ENCODE measurements around the gene TBC1D14. TPM values are rescaled to one million over a fixed set of nuclear protein-coding genes. Genes with fewer than 3 reads are reported as not detected.

Gene TBC1D14
- polyA plus RNA-seq, 3 donors, result 36.3 to 44.7 (median 39.3) TPM

- Histone ChIP-seq H3K4me2 (replicated peaks; ENCODE audit: extremely low read depth, low read length, poor library complexity, severe bottlenecking) (peak overlapping the region; percentile 92), H3K79me2 (ENCODE audit: insufficient read depth, low read length) (peaks cover 86% of the 10 kb centered on the region), H3K27ac (ENCODE audit: low read depth in 1 of 2, low read length in 2 of 2) (peak overlapping the region; percentile 79 to 81), H3K27me3 (ENCODE audit: control insufficient read depth in 2 of 2, insufficient read depth in 2 of 2, low read length in 2 of 2) (no peaks in the 10 kb centered on the region), H3K9ac (ENCODE audit: insufficient read depth, low read length, poor library complexity, severe bottlenecking) (peak overlapping the region; percentile 60), H3K9me3 (replicated peaks in 1 of 2; ENCODE audit: control insufficient read depth in 1 of 2, insufficient read depth in 1 of 2, low read length in 2 of 2) (no peaks in the 10 kb centered on the region), H2AFZ (ENCODE audit: insufficient read depth, low read depth, low read length, poor library complexity, severe bottlenecking) (peak overlapping the region; percentile 71), H3K36me3 (replicated peaks in 1 of 2; ENCODE audit: control insufficient read depth in 1 of 2, insufficient read depth in 2 of 2, low read length in 2 of 2) (no peaks in the 10 kb centered on the region), H3K4me1 (ENCODE audit: control insufficient read depth in 1 of 2, insufficient read depth in 2 of 2, low read length in 2 of 2) (peaks cover 63 to 73% of the 10 kb centered on the region in 2 donors), H3K4me3 (replicated peaks in 1 of 3; ENCODE audit: low read depth in 2 of 3, low read length in 3 of 3) (peak overlapping the region; percentile 57 to 80 (median 69)), H4K20me1 (ENCODE audit: insufficient read depth, low read length) (peaks cover 62% of the 10 kb centered on the region)
- TF ChIP-seq CTCF (IDR thresholded peaks at IDR 0.05), result no peak
- H3K36me3 Mint-ChIP-seq, result peaks cover 11 to 15% of the 10 kb centered on the region in 2 donors
- peak overlapping the region; percentile 91 to 98 (median 97) for H3K27ac Mint-ChIP-seq
- WGBS (ENCODE audit: insufficient coverage), result 6% methylated on average over 24 of the region's 28 CpGs
- H3K9me3 Mint-ChIP-seq, result no peaks in the 10 kb centered on the region
- intact Hi-C loops (cut with micrococcal nuclease), result loop anchor here (2.0 to 5.0 kb wide), 6 partner anchors 56 to 269 kb away; partner anchors contain the start of genes TADA2B (in 2 of the 2), BLOC1S4 (in 1 of the 2) and GRPEL1 (in 1 of the 2)
- peak overlapping the region; percentile 91 to 92 for H3K4me3 Mint-ChIP-seq
- peak in 2 of 3 donors; percentile 10 to 25 for DNase-seq
- peaks cover 0 to 3% (median 2%) of the 10 kb centered on the region in 3 donors for H3K27me3 Mint-ChIP-seq (ENCODE audit: low read depth in 3 of 3)
- peaks cover 74% of the 10 kb centered on the region for H3K4me1 Mint-ChIP-seq
Measured at GRCh38 chr4:6986072-6986780, 76.6 kb downstream of the TBC1D14 start.

- Mint-ChIP-seq H3K36me3 (peaks cover 8 to 10% of the 10 kb centered on the region in 2 donors), H3K27ac (peak overlapping the region; percentile 91 to 98 (median 97)), H3K4me1 (peaks cover 81% of the 10 kb centered on the region), H3K9me3 (no peaks in the 10 kb centered on the region), H3K27me3 (ENCODE audit: low read depth in 3 of 3) (peaks cover 0 to 3% (median 2%) of the 10 kb centered on the region in 3 donors), H3K4me3 (peak overlapping the region; percentile 92 to 94)
- peaks cover 71 to 80% of the 10 kb centered on the region in 2 donors for H3K4me1 ChIP-seq (ENCODE audit: control insufficient read depth in 1 of 2, insufficient read depth in 2 of 2, low read length in 2 of 2)
- DNase-seq, result peak; percentile 90 to 91 (median 90)
- peak overlapping the region; percentile 60 for H3K9ac ChIP-seq (ENCODE audit: insufficient read depth, low read length, poor library complexity, severe bottlenecking)
- intact Hi-C loops (cut with micrococcal nuclease), result loop anchor here (2.0 to 5.0 kb wide), 6 partner anchors 55 to 270 kb away; partner anchors contain the start of genes TADA2B (in 2 of the 2), BLOC1S4 (in 1 of the 2) and GRPEL1 (in 1 of the 2)
- under 1% methylated on average over 73 of the region's 78 CpGs for WGBS (ENCODE audit: insufficient coverage)
- peaks cover 83% of the 10 kb centered on the region for H3K79me2 ChIP-seq (ENCODE audit: insufficient read depth, low read length)
- no peak for TF ChIP-seq CTCF (IDR thresholded peaks at IDR 0.05)
- no peaks in the 10 kb centered on the region for H3K27me3 ChIP-seq (ENCODE audit: control insufficient read depth in 2 of 2, insufficient read depth in 2 of 2, low read length in 2 of 2)
- peaks cover 70% of the 10 kb centered on the region for H4K20me1 ChIP-seq (ENCODE audit: insufficient read depth, low read length)
- no peaks in the 10 kb centered on the region for H3K36me3 ChIP-seq (replicated peaks in 1 of 2; ENCODE audit: control insufficient read depth in 1 of 2, insufficient read depth in 2 of 2, low read length in 2 of 2)
- peak overlapping the region; percentile 71 for H2AFZ ChIP-seq (ENCODE audit: insufficient read depth, low read depth, low read length, poor library complexity, severe bottlenecking)
- H3K9me3 ChIP-seq (replicated peaks in 1 of 2; ENCODE audit: control insufficient read depth in 1 of 2, insufficient read depth in 1 of 2, low read length in 2 of 2), result no peaks in the 10 kb centered on the region
- peak overlapping the region; percentile 79 to 81 for H3K27ac ChIP-seq (ENCODE audit: low read depth in 1 of 2, low read length in 2 of 2)
- H3K4me3 ChIP-seq (replicated peaks in 1 of 3; ENCODE audit: low read depth in 2 of 3, low read length in 3 of 3), result peak overlapping the region; percentile 57 to 80 (median 69)
- H3K4me2 ChIP-seq (replicated peaks; ENCODE audit: extremely low read depth, low read length, poor library complexity, severe bottlenecking), result peak overlapping the region; percentile 92
Measured at GRCh38 chr4:6986781-6987587, 77.4 kb downstream of the TBC1D14 start.

Data from CD14-positive monocyte (primary cell).